Psoas muscle (tissue), 8 donors: ENCODE measurements around the gene SPSB1. TPM values are rescaled to one million over a fixed set of nuclear protein-coding genes. Genes with fewer than 3 reads are reported as not detected.
"Not testable (repeated sequence)": the region's sequence is repeated elsewhere in the genome, so short reads cannot be mapped to it uniquely, and the experiment has no call there.

ENCODE experiments used
- ATAC-seq, 4 donors: fragments of 200-7000 bp; cut with Tn5 transposase; one replicate each; pipeline ENCODE4 v1.9.1; 2020; ENCODE audit warnings: moderate library complexity in 3 of 4, mild to moderate bottlenecking in 2 of 4
- DNase-seq, 2 donors: peaks; one replicate each; pipeline ENCODE4 v3.0.0-alpha.2; 2020
- H3K27ac ChIP-seq: fragments of 200-600 bp; one replicate; pipeline ENCODE4 v1.8.0; 2022
- H3K27me3 ChIP-seq, 3 donors: fragments of 200-600 bp in 1 of 3; one replicate each; pipeline versions ENCODE4 v1.6.1 to v1.8.0; 2013 to 2022; ENCODE audit warnings: low read length in 2 of 3, mild to moderate bottlenecking in 2 of 3, moderate library complexity in 1 of 3; ENCODE audit not compliant: insufficient read depth in 3 of 3
- H3K36me3 ChIP-seq, 2 donors: fragments of 200-600 bp in 1 of 2; one replicate each; pipeline versions ENCODE4 v1.6.1 to v1.8.0; 2013 to 2022; ENCODE audit warnings: low read depth in 1 of 2, mild to moderate bottlenecking in 1 of 2, moderate library complexity in 1 of 2; ENCODE audit not compliant: insufficient read depth in 1 of 2
- H3K4me1 ChIP-seq: fragments of 200-600 bp; one replicate; pipeline ENCODE4 v1.8.0; 2022
- H3K4me3 ChIP-seq: fragments of 200-600 bp; one replicate; pipeline ENCODE4 v1.8.0; 2022; ENCODE audit warnings: mild to moderate bottlenecking
- H3K9me3 ChIP-seq: fragments of 200-600 bp; one replicate; pipeline ENCODE4 v1.8.0; 2022
- CTCF ChIP-seq: fragments of 200-600 bp; IDR thresholded peaks from one replicate; pipeline ENCODE4 v1.8.0; 2022; ENCODE audit warnings: antibody characterized with exemption
- WGBS, 3 donors: extraction: QIAGEN DNeasy Blood & Tissue Kit; methylation state at CpG; one replicate each; pipeline versions ENCODE4 v1.1.6 to v1.1.7; 2013; 5-methylcytosine and 5-hydroxymethylcytosine counted together
- intact Hi-C, 2 donors: fragments of 100-400 bp; cut with DNase I; formaldehyde crosslinking; loops; one replicate each; pipeline versions ENCODE4 v1.11.0 to v1.14.2; 2022
- polyA plus RNA-seq, 3 donors: library from polyadenylated mRNA; stranded (reverse); fragments of 200-250 nt; gene quantifications; one replicate each; pipeline ENCODE4 v1.2.3, GENCODE V29; 2013
- total RNA-seq, 4 donors: library from RNA; stranded (reverse); fragmentation: NEBNext Ultra II Directional in 2 of 4; extraction: Animal tissue kit (Norgen Biotek cat#: 25700) in 2 of 4; gene quantifications; one replicate each; pipeline versions ENCODE4 v1.2.1 to v1.2.4, GENCODE V29; 2021 to 2023
- donor health status: healthy with polysubstance abuse.
- donor health status: DM: no; HTN: no; CAD: no; lungs with moderate emphysema.
- donor health status: Bipolar disorder and iron deficiency.
- donor health status: healthy.
- donor health status: DM: yes; HTN: yes; CAD: no.
- donor health status: DM: no; HTN: no; CAD: no.
- donor health status: DM: no; HTN: no; CAD: no.
- donor health status: DM: yes; HTN: yes; CAD: no.

Gene SPSB1
- total and polyA plus RNA-seq, 7 donors: 12.0 to 60.7 (median 31.3) TPM

GRCh38 chr1:9384128-9384527 lies 91.4 kb downstream of the SPSB1 start:
- no peak for TF ChIP-seq CTCF
- H3K27ac ChIP-seq: peak overlapping the region; percentile 81
- H3K36me3 ChIP-seq: no peaks in the 10 kb centered on the region
- no peaks in the 10 kb centered on the region for H3K27me3 ChIP-seq
- H3K4me3 ChIP-seq: no peak overlapping the region
- H3K4me1 ChIP-seq: peaks cover 28% of the 10 kb centered on the region
- H3K9me3 ChIP-seq: no peaks in the 10 kb centered on the region
- peak; percentile 5 to 35 (median 20) for ATAC-seq
- intact Hi-C loops: no loop called here
- DNase-seq: peak in 1 of 2 donors; percentile 77
- WGBS, 3 donors: 26 to 46% (median 28%) methylated on average over 6 to 7 of the region's 7 CpGs

GRCh38 chr1:9384751-9385245 lies 92.1 kb downstream of the SPSB1 start:
- Histone ChIP-seq H3K27ac (peak overlapping the region; percentile 81), H3K27me3 (no peaks in the 10 kb centered on the region), H3K9me3 (no peaks in the 10 kb centered on the region), H3K4me3 (no peak overlapping the region), H3K4me1 (peaks cover 28% of the 10 kb centered on the region), H3K36me3 (no peaks in the 10 kb centered on the region)
- TF ChIP-seq CTCF: peak; percentile 14
- peak; percentile 77 to 94 for DNase-seq
- intact Hi-C loops: loop anchor here in 1 of 2 donors (5.0 kb wide), 1 partner anchor 43 kb away; no protein-coding TSS in a partner anchor
- peak; percentile 91 to 95 (median 93) for ATAC-seq
- WGBS, 3 donors: 20 to 25% (median 25%) methylated on average over 17 to 18 of the region's 18 CpGs

- not testable (repeated sequence) for DNase-seq, H3K36me3 ChIP-seq, H3K4me3 ChIP-seq, ATAC-seq, H3K9me3 ChIP-seq, H3K27me3 ChIP-seq
- Histone ChIP-seq H3K27ac (peak overlapping the region; percentile 81), H3K4me1 (peaks cover 28% of the 10 kb centered on the region)
- intact Hi-C loops: loop anchor here in 1 of 2 donors (5.0 kb wide), 1 partner anchor 42 kb away; no protein-coding TSS in a partner anchor
- 92 to 95% (median 95%) methylated on average over 10 of the region's 10 CpGs for WGBS, 3 donors
Measured at GRCh38 chr1:9385392-9385791, 92.7 kb downstream of the SPSB1 start.

- no peaks in the 10 kb centered on the region for H3K27me3 ChIP-seq
- H3K4me3 ChIP-seq: no peak overlapping the region
- 87 to 93% (median 88%) methylated on average over 20 of the region's 20 CpGs for WGBS, 3 donors
- no peak for TF ChIP-seq CTCF
- no peaks in the 10 kb centered on the region for H3K9me3 ChIP-seq
- peak overlapping the region; percentile 81 for H3K27ac ChIP-seq
- intact Hi-C loops: loop anchor here in 1 of 2 donors (5.0 kb wide), 1 partner anchor 41 kb away; no protein-coding TSS in a partner anchor
- H3K36me3 ChIP-seq: no peaks in the 10 kb centered on the region
- no peak for DNase-seq
- ATAC-seq: no peak
- H3K4me1 ChIP-seq: peaks cover 28% of the 10 kb centered on the region
Measured at GRCh38 chr1:9385801-9386573, 93.3 kb downstream of the SPSB1 start.
